ENCODE data around the gene ABHD14A. TPM values are rescaled to one million over a fixed set of nuclear protein-coding genes. Genes with fewer than 3 reads are reported as not detected.
A peak's percentile ranks its signal among the peaks of the same experiment; 100 is the strongest.

ABHD14A gene
- total RNA-seq, 1 donor from 2014 or later: 14.8 TPM

GRCh38 chr3:51937611-51938450, 37.0 kb upstream of the ABHD14A start:
- Mint-ChIP-seq H3K9me3 (no peaks in the 10 kb centered on the region), H3K4me3 (no peak overlapping the region), H3K36me3 (peaks cover 17% of the 10 kb centered on the region), H3K4me1 (peaks cover 19% of the 10 kb centered on the region), H3K27ac (no peak overlapping the region), H3K27me3 (ENCODE audit: low read depth) (no peaks in the 10 kb centered on the region)
- DNase-seq (ENCODE audit: low spot score in 2 of 2, unreplicated experiment in 2 of 2): peak in 1 of 2 experiments; percentile 17
- no peak for TF ChIP-seq CTCF (IDR thresholded peaks at IDR 0.05; ENCODE audit: unreplicated experiment)

GRCh38 chr3:51938780-51939425, 36.0 kb upstream of the ABHD14A start:
- no peak overlapping the region for H3K27ac Mint-ChIP-seq
- peak in 1 of 2 experiments; percentile 11 for DNase-seq (ENCODE audit: low spot score in 2 of 2, unreplicated experiment in 2 of 2)
- no peaks in the 10 kb centered on the region for H3K27me3 Mint-ChIP-seq (ENCODE audit: low read depth)
- H3K36me3 Mint-ChIP-seq: peaks cover 14% of the 10 kb centered on the region
- H3K9me3 Mint-ChIP-seq: no peaks in the 10 kb centered on the region
- no peak overlapping the region for H3K4me3 Mint-ChIP-seq
- TF ChIP-seq CTCF (IDR thresholded peaks at IDR 0.05; ENCODE audit: unreplicated experiment): no peak
- H3K4me1 Mint-ChIP-seq: peaks cover 22% of the 10 kb centered on the region

- TF ChIP-seq CTCF (IDR thresholded peaks at IDR 0.05; ENCODE audit: unreplicated experiment): no peak
- H3K27me3 Mint-ChIP-seq (ENCODE audit: low read depth): no peaks in the 10 kb centered on the region
- peak overlapping the region; percentile 82 for H3K4me3 Mint-ChIP-seq
- DNase-seq (ENCODE audit: low spot score in 2 of 2, unreplicated experiment in 2 of 2): peak in 1 of 2 experiments; percentile 29
- H3K9me3 Mint-ChIP-seq: no peaks in the 10 kb centered on the region
- peak overlapping the region; percentile 73 for H3K27ac Mint-ChIP-seq
- peaks cover 22% of the 10 kb centered on the region for H3K4me1 Mint-ChIP-seq
- H3K36me3 Mint-ChIP-seq: peaks cover 3% of the 10 kb centered on the region
Observed at GRCh38 chr3:51940648-51941462, 34.0 kb upstream of the ABHD14A start.

GRCh38 chr3:51941463-51941797, 33.4 kb upstream of the ABHD14A start:
- TF ChIP-seq CTCF (IDR thresholded peaks at IDR 0.05; ENCODE audit: unreplicated experiment): no peak
- Mint-ChIP-seq H3K4me1 (peaks cover 22% of the 10 kb centered on the region), H3K4me3 (peak overlapping the region; percentile 82), H3K36me3 (no peaks in the 10 kb centered on the region), H3K27me3 (ENCODE audit: low read depth) (no peaks in the 10 kb centered on the region), H3K27ac (peak overlapping the region; percentile 73), H3K9me3 (no peaks in the 10 kb centered on the region)
- no peak for DNase-seq (ENCODE audit: low spot score in 2 of 2, unreplicated experiment in 2 of 2)

GRCh38 chr3:51941798-51942602, 32.9 kb upstream of the ABHD14A start, which contains the start of the genes PARP3 and RRP9:
Gene PARP3, plus strand, starts transcription at chr3:51942363. Its CDS starts 993 bp downstream, at chr3:51943356.
Gene RRP9, minus strand, starts transcription at chr3:51941904. Its CDS starts 37 bp downstream, at chr3:51941867.
- no peaks in the 10 kb centered on the region for H3K27me3 Mint-ChIP-seq (ENCODE audit: low read depth)
- H3K36me3 Mint-ChIP-seq: no peaks in the 10 kb centered on the region
- H3K27ac Mint-ChIP-seq: peak within 1 kb of the TSS; percentile 82

More at GRCh38 chr3:51941798-51942602, 32.9 kb upstream of the ABHD14A start, which contains the start of the genes PARP3 and RRP9:
- DNase-seq (ENCODE audit: low spot score in 2 of 2, unreplicated experiment in 2 of 2): peak; percentile 99
- Mint-ChIP-seq H3K4me1 (peaks cover 22% of the 10 kb centered on the region), H3K4me3 (peak within 1 kb of the TSS; percentile 82), H3K9me3 (no peaks in the 10 kb centered on the region)
- TF ChIP-seq CTCF (IDR thresholded peaks at IDR 0.05; ENCODE audit: unreplicated experiment): peak; percentile 100

Data from mesothelial cell of epicardium (in vitro differentiated cells).